ENCODE results near the gene HCFC1R1. TPM values are rescaled to one million over a fixed set of nuclear protein-coding genes. Genes with fewer than 3 reads are reported as not detected.

HCFC1R1 gene
- total and polyA plus RNA-seq, 2 of the 8 experiments (the other 6 are each of a cell fraction or from before 2014, with no cell fraction given): 72.7 to 138 TPM

- TF ChIP-seq CHD7 (IDR thresholded peaks at IDR 0.05; ENCODE audit: insufficient replicate concordance, low read length) (no peak), RFX5 (IDR thresholded peaks at IDR 0.05; ENCODE audit: borderline replicate concordance, low read depth, low read length) (no peak), KDM4A (IDR thresholded peaks at IDR 0.05; ENCODE audit: low read depth, low read length, severe bottlenecking) (no peak), CBX5 (IDR thresholded peaks at IDR 0.05; ENCODE audit: low read depth, low read length) (no peak), YY1 (IDR thresholded peaks at IDR 0.05; ENCODE audit: low read depth, low read length) (no peak), BCL11A (IDR thresholded peaks at IDR 0.05; ENCODE audit: low read depth in 2 of 2, low read length in 2 of 2) (no peak), TAF1 (IDR thresholded peaks at IDR 0.05; ENCODE audit: low read depth, low read length) (no peak), TBP (IDR thresholded peaks at IDR 0.05; ENCODE audit: low read depth, low read length) (no peak), ATF3 (IDR thresholded peaks at IDR 0.05; ENCODE audit: insufficient read depth, low read depth, low read length) (no peak), SIRT6 (IDR thresholded peaks at IDR 0.05; ENCODE audit: low read length) (no peak)
These were observed 41.5 kb upstream of the HCFC1R1 start, which contains the start of gene IL32 (continued) for GRCh38 chr16:3065069-3065741.

Measured in H1 (cell line).